ENCODE results near the gene HERC5.
"Not testable (repeated sequence)": the region's sequence is repeated elsewhere in the genome, so short reads cannot be mapped to it uniquely, and the experiment has no call there.

The HERC5 gene

DNA sequence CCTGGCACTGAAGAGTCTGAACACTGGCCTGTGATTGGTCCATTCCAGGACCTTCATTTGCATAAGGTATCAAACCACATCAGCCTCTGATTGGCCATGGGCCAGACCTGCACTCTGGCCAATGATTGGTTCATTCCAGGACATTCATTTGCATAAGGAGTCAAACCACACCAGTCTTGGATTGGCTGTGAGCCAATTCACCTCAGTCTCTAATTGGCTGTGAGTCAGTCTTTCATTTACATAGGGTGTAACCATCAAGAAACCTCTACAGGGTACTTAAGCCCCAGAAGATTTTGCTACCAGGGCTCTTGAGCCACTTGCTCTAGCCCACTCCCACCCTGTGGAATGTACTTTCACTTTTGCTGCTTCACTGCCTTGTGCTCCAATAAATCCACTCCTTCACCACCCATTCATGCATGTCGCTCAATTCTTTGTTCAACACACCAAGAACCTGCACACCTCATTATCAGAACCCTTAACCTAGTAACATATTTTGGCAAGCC, 14.2 kb upstream of the HERC5 start:
- no peak overlapping the region for H3K27ac ChIP-seq (ENCODE audit: low read depth, low read length)
- no peak overlapping the region for H3K18ac ChIP-seq (ENCODE audit: low read length)
- no peaks in the 10 kb centered on the region for H3K79me2 ChIP-seq (ENCODE audit: control insufficient read depth, insufficient read depth, low read length)
- peak; percentile 14 for DNase-seq
- no peak overlapping the region for H3K4ac ChIP-seq (ENCODE audit: low read depth, low read length)
- no peak overlapping the region for H3K23ac ChIP-seq (ENCODE audit: low read length)
- H2AK5ac ChIP-seq (ENCODE audit: low read length) = no peak overlapping the region
- H3K36me3 ChIP-seq (ENCODE audit: control insufficient read depth, insufficient read depth, low read length) = no peaks in the 10 kb centered on the region
- WGBS (ENCODE audit: extremely low coverage, insufficient coverage, low lambda C conversion rate) = no CpG with 5 or more reads among the region's 1 CpG
- H3K56ac ChIP-seq (ENCODE audit: low read length) = no peak overlapping the region
- H3K9ac ChIP-seq (ENCODE audit: low read length) = no peak overlapping the region
- no peaks in the 10 kb centered on the region for H3K27me3 ChIP-seq (ENCODE audit: insufficient read depth, low read length, poor library complexity)
- H3K4me3 ChIP-seq (ENCODE audit: low read length) = no peak overlapping the region
- H2BK120ac ChIP-seq (ENCODE audit: low read depth, low read length) = no peak overlapping the region
- H2BK15ac ChIP-seq (replicated peaks; ENCODE audit: low read depth) = no peak overlapping the region
- no peak overlapping the region for H3K4me2 ChIP-seq (ENCODE audit: low read length)
- H3K79me1 ChIP-seq (ENCODE audit: low read length) = no peaks in the 10 kb centered on the region
- H3K4me1 ChIP-seq (ENCODE audit: control insufficient read depth, low read depth, low read length) = no peaks in the 10 kb centered on the region
- no peak overlapping the region for H4K5ac ChIP-seq (ENCODE audit: low read length)
- no peak overlapping the region for H2BK5ac ChIP-seq (ENCODE audit: low read length)
- H4K8ac ChIP-seq (ENCODE audit: low read depth, low read length) = no peak overlapping the region

DNA sequence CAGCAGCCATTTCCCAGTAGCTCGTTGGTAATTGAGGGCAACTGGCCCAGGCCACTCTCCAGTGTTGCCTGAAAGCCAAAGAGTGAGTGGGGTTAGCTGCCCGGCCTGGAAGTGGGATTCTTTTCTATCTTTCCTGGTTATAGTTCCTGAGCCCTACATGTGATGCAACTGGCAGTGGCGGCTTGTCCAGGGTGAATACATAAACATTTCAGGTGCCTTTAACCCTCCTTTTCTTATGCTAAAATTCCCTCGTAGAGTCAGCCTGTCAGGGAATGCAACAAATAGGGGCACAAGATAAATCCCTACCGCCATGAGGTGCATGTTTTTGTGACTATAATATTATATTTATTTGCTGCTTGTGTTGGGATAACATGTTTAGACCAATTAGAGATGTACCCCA, 13.4 kb upstream of the HERC5 start:
- H3K79me2 ChIP-seq (ENCODE audit: control insufficient read depth, insufficient read depth, low read length) = no peaks in the 10 kb centered on the region
- H3K23ac ChIP-seq (ENCODE audit: low read length) = no peak overlapping the region
- no peak overlapping the region for H3K9ac ChIP-seq (ENCODE audit: low read length)
- H3K27me3 ChIP-seq (ENCODE audit: insufficient read depth, low read length, poor library complexity) = no peaks in the 10 kb centered on the region
- no peaks in the 10 kb centered on the region for H3K79me1 ChIP-seq (ENCODE audit: low read length)
- no peak overlapping the region for H2BK15ac ChIP-seq (replicated peaks; ENCODE audit: low read depth)
- H2BK120ac ChIP-seq (ENCODE audit: low read depth, low read length) = no peak overlapping the region
- DNase-seq = no peak
- no peak overlapping the region for H2BK5ac ChIP-seq (ENCODE audit: low read length)
- H3K36me3 ChIP-seq (ENCODE audit: control insufficient read depth, insufficient read depth, low read length) = no peaks in the 10 kb centered on the region
- no peak overlapping the region for H3K4me3 ChIP-seq (ENCODE audit: low read length)
- no peak overlapping the region for H4K5ac ChIP-seq (ENCODE audit: low read length)
- H3K4me1 ChIP-seq (ENCODE audit: control insufficient read depth, low read depth, low read length) = no peaks in the 10 kb centered on the region
- H3K4ac ChIP-seq (ENCODE audit: low read depth, low read length) = no peak overlapping the region
- H3K56ac ChIP-seq (ENCODE audit: low read length) = no peak overlapping the region
- WGBS (ENCODE audit: extremely low coverage, insufficient coverage, low lambda C conversion rate) = no CpG with 5 or more reads among the region's 5 CpGs
- H3K18ac ChIP-seq (ENCODE audit: low read length) = no peak overlapping the region
- H3K27ac ChIP-seq (ENCODE audit: low read depth, low read length) = no peak overlapping the region
- no peak overlapping the region for H4K8ac ChIP-seq (ENCODE audit: low read depth, low read length)
- H2AK5ac ChIP-seq (ENCODE audit: low read length) = no peak overlapping the region
- no peak overlapping the region for H3K4me2 ChIP-seq (ENCODE audit: low read length)

DNA sequence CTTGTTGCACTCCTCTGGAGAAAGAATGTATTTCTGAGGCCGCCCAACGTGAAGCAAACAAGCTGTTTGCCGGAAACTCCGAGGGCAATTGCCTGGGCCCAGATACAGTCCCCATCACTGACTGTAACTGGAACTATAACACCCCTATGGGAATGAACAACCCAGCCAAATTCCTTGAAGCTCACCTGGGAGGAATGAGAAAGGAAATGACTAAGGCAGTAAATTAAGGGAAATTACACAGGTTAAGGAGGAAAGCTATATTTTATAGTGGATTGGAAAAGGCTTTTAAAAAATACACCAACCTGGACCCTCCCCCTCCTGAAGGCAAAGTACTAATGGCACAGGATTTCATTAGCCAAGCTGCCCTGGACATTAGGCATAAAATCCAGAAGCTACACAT, 11.7 kb upstream of the HERC5 start:
- Histone ChIP-seq H2BK120ac (ENCODE audit: low read depth, low read length) (no peak overlapping the region), H3K4ac (ENCODE audit: low read depth, low read length) (no peak overlapping the region), H2BK15ac (replicated peaks; ENCODE audit: low read depth) (no peak overlapping the region), H3K4me2 (ENCODE audit: low read length) (no peak overlapping the region), H2BK5ac (ENCODE audit: low read length) (no peak overlapping the region), H3K4me3 (ENCODE audit: low read length) (no peak overlapping the region), H4K8ac (ENCODE audit: low read depth, low read length) (no peak overlapping the region), H3K18ac (ENCODE audit: low read length) (no peak overlapping the region), H3K23ac (ENCODE audit: low read length) (no peak overlapping the region), H3K79me2 (ENCODE audit: control insufficient read depth, insufficient read depth, low read length) (no peaks in the 10 kb centered on the region), H2AK5ac (ENCODE audit: low read length) (no peak overlapping the region), H3K79me1 (ENCODE audit: low read length) (no peaks in the 10 kb centered on the region), H3K9ac (ENCODE audit: low read length) (no peak overlapping the region), H3K27me3 (ENCODE audit: insufficient read depth, low read length, poor library complexity) (no peaks in the 10 kb centered on the region), H3K56ac (ENCODE audit: low read length) (no peak overlapping the region), H3K36me3 (ENCODE audit: control insufficient read depth, insufficient read depth, low read length) (no peaks in the 10 kb centered on the region), H4K5ac (ENCODE audit: low read length) (no peak overlapping the region), H3K4me1 (ENCODE audit: control insufficient read depth, low read depth, low read length) (no peaks in the 10 kb centered on the region), H3K27ac (ENCODE audit: low read depth, low read length) (no peak overlapping the region)
- no peak for DNase-seq
- no CpG with 5 or more reads among the region's 4 CpGs for WGBS (ENCODE audit: extremely low coverage, insufficient coverage, low lambda C conversion rate)

DNA sequence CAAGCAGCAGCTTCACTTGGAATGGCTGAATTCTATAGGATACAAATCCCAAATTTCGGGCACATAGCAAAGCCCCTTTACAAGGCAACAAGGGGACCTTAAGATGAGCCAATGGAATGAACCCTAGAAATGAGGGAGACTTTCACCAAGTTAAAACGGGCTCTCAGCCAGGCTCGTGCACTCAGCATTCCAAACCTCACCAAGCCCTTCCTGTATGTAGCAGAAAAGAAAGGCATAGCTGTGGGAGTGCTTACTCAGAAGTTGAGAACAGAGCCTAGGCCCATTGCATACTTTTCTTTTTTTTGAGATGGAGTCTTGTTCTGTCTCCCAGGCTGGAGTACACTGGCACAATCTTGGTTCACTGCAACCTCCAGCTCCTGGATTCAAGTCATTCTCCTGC, 10.8 kb upstream of the HERC5 start:
- H3K4me1 ChIP-seq (ENCODE audit: control insufficient read depth, low read depth, low read length) = no peaks in the 10 kb centered on the region
- H3K27ac ChIP-seq (ENCODE audit: low read depth, low read length) = no peak overlapping the region
- H3K4me3 ChIP-seq (ENCODE audit: low read length) = no peak overlapping the region
- no peak overlapping the region for H3K4me2 ChIP-seq (ENCODE audit: low read length)
- H2BK15ac ChIP-seq (replicated peaks; ENCODE audit: low read depth) = no peak overlapping the region
- no peak overlapping the region for H3K23ac ChIP-seq (ENCODE audit: low read length)
- no peak overlapping the region for H2BK120ac ChIP-seq (ENCODE audit: low read depth, low read length)
- no peak overlapping the region for H3K56ac ChIP-seq (ENCODE audit: low read length)
- WGBS (ENCODE audit: extremely low coverage, insufficient coverage, low lambda C conversion rate) = no CpG with 5 or more reads among the region's 3 CpGs
- no peak overlapping the region for H3K4ac ChIP-seq (ENCODE audit: low read depth, low read length)
- H2AK5ac ChIP-seq (ENCODE audit: low read length) = no peak overlapping the region
- no peak overlapping the region for H3K18ac ChIP-seq (ENCODE audit: low read length)
- no peaks in the 10 kb centered on the region for H3K36me3 ChIP-seq (ENCODE audit: control insufficient read depth, insufficient read depth, low read length)
- H3K79me1 ChIP-seq (ENCODE audit: low read length) = no peaks in the 10 kb centered on the region
- H3K9ac ChIP-seq (ENCODE audit: low read length) = no peak overlapping the region
- H2BK5ac ChIP-seq (ENCODE audit: low read length) = no peak overlapping the region
- H4K5ac ChIP-seq (ENCODE audit: low read length) = no peak overlapping the region
- no peak overlapping the region for H4K8ac ChIP-seq (ENCODE audit: low read depth, low read length)
- H3K79me2 ChIP-seq (ENCODE audit: control insufficient read depth, insufficient read depth, low read length) = no peaks in the 10 kb centered on the region
- no peaks in the 10 kb centered on the region for H3K27me3 ChIP-seq (ENCODE audit: insufficient read depth, low read length, poor library complexity)
- DNase-seq = no peak

DNA sequence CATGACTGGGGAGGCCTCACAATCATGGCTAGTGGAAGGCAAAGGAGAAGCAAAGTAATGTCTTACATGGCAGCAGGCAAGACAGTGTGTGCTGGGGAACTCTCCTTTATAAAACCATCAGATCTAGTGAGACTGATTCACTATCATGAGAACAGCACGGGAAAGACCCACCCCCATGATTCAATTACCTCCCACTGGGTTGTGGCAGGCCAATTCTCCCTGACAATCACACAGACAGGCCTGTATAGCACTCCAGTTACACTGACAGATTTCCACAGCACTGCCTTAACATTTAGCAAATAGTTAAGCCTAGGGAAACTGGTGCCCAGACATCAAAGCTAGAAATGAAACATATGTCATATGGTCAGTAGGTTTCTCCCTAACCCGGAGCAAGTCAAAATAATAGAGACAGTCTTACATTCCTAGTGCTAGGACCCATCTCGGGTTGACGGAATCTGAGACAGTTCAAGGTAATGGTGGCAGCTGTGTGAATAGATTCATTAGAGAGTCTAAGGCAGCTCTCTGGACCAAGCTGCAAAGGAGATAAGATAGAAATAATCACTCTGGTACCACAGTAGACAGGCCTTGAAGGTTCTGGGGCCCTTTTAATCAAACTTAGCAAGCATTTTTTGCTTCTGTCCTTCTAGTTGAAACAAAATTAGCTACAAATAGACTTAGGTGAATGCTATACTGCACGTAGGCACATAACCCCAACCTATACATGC, 9.4 kb upstream of the HERC5 start:
- Histone ChIP-seq H3K56ac (ENCODE audit: low read length) (no peak overlapping the region), H3K4me1 (ENCODE audit: control insufficient read depth, low read depth, low read length) (no peaks in the 10 kb centered on the region), H3K4me2 (ENCODE audit: low read length) (no peak overlapping the region), H3K79me1 (ENCODE audit: low read length) (no peaks in the 10 kb centered on the region), H3K23ac (ENCODE audit: low read length) (no peak overlapping the region), H2BK15ac (replicated peaks; ENCODE audit: low read depth) (no peak overlapping the region), H3K36me3 (ENCODE audit: control insufficient read depth, insufficient read depth, low read length) (no peaks in the 10 kb centered on the region), H3K4me3 (ENCODE audit: low read length) (no peak overlapping the region), H3K27me3 (ENCODE audit: insufficient read depth, low read length, poor library complexity) (no peaks in the 10 kb centered on the region), H3K4ac (ENCODE audit: low read depth, low read length) (no peak overlapping the region), H3K9ac (ENCODE audit: low read length) (no peak overlapping the region), H4K5ac (ENCODE audit: low read length) (no peak overlapping the region), H4K8ac (ENCODE audit: low read depth, low read length) (no peak overlapping the region), H3K18ac (ENCODE audit: low read length) (no peak overlapping the region), H3K79me2 (ENCODE audit: control insufficient read depth, insufficient read depth, low read length) (no peaks in the 10 kb centered on the region), H2AK5ac (ENCODE audit: low read length) (no peak overlapping the region), H2BK120ac (ENCODE audit: low read depth, low read length) (no peak overlapping the region), H3K27ac (ENCODE audit: low read depth, low read length) (no peak overlapping the region), H2BK5ac (ENCODE audit: low read length) (no peak overlapping the region)
- DNase-seq = no peak
- WGBS (ENCODE audit: extremely low coverage, insufficient coverage, low lambda C conversion rate) = no CpG with 5 or more reads among the region's 5 CpGs

DNA sequence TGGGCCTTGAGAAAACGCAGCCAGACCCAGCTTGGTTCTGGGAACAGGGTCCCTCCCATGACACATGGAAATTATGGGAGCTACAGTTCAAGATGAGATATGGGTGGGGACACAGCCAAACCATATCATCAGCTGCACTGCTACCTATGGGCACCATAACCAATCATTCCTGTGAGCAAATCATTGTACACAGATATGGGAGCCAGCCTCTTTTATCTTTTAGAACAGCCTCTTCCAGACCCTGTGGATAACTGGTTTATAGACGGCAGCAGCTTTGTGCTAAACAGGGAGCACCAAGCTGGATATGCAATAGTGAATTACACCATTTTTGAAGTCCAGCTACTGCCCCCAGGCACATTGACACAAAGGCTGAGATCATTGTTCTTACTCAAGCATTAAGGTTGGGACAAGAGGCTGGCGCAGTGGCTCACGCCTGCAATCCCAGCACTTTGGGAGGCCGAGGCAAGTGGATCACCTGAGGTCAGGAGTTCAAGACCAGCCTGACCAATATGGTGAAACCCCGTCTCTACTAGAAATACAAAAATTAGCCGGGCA, 8.6 kb upstream of the HERC5 start:
- H2AK5ac ChIP-seq (ENCODE audit: low read length); H3K23ac ChIP-seq (ENCODE audit: low read length); H3K4me1 ChIP-seq (ENCODE audit: control insufficient read depth, low read depth, low read length); H3K79me2 ChIP-seq (ENCODE audit: control insufficient read depth, insufficient read depth, low read length); H3K9ac ChIP-seq (ENCODE audit: low read length); H4K8ac ChIP-seq (ENCODE audit: low read depth, low read length); H3K27ac ChIP-seq (ENCODE audit: low read depth, low read length); H3K56ac ChIP-seq (ENCODE audit: low read length); H3K4ac ChIP-seq (ENCODE audit: low read depth, low read length); H2BK15ac ChIP-seq (replicated peaks; ENCODE audit: low read depth); H3K4me3 ChIP-seq (ENCODE audit: low read length); H2BK120ac ChIP-seq (ENCODE audit: low read depth, low read length); H3K79me1 ChIP-seq (ENCODE audit: low read length); H3K4me2 ChIP-seq (ENCODE audit: low read length); H3K27me3 ChIP-seq (ENCODE audit: insufficient read depth, low read length, poor library complexity); H3K18ac ChIP-seq (ENCODE audit: low read length); H3K36me3 ChIP-seq (ENCODE audit: control insufficient read depth, insufficient read depth, low read length); H4K5ac ChIP-seq (ENCODE audit: low read length); H2BK5ac ChIP-seq (ENCODE audit: low read length); DNase-seq: not testable (repeated sequence)
- no CpG with 5 or more reads among the region's 7 CpGs for WGBS (ENCODE audit: extremely low coverage, insufficient coverage, low lambda C conversion rate)

Data from mesendoderm (in vitro differentiated cells).